Stimulated activated CD8-positive, alpha-beta memory T cell treated with anti-CD3 and anti-CD28 coated beads, Interleukin-2, amount 100 ng/mL, for 48 hours (primary cell): Measurements from ENCODE around the gene NFIA.
"Not testable (repeated sequence)": the region's sequence is repeated elsewhere in the genome, so short reads cannot be mapped to it uniquely, and the experiment has no call there.

Experiments used
- DNase-seq, 2 donors: peaks; one replicate each; pipeline ENCODE4 v3.0.0-alpha.2; 2020; ENCODE audit warnings: low read depth in 2 of 2

The NFIA gene

GRCh38 chr1:61453111-61453961, 371.0 kb downstream of the NFIA start:
- DNase-seq: peak; percentile 42 to 44

- DNase-seq: no peak
Observed at GRCh38 chr1:61455400-61455799, 373.0 kb downstream of the NFIA start.

GRCh38 chr1:61457526-61458040, 375.2 kb downstream of the NFIA start:
- no peak for DNase-seq

- no peak for DNase-seq
Observed at GRCh38 chr1:61459345-61459744, 377.0 kb downstream of the NFIA start.

DNA sequence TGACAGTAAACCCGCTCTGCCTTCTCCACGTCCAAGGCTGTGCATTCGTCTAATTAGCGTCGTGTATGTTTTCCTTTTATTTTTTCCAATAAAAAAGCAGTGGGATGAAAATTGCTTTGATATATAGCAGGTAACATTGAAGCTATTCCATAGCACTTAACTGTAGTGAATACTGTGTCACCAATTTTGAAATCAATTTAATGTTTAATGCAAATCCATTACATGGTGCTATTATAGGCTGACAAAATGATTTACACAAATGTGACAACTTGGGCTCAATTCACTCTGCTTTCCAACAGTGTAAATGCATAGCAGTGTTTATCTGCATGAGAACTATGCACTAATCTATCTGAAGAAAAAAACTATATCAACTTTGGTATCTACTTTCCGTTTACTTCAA, 377.8 kb downstream of the NFIA start:
- no peak for DNase-seq

GRCh38 chr1:61461406-61462384, 379.3 kb downstream of the NFIA start:
- no peak for DNase-seq

- no peak for DNase-seq
Observed at GRCh38 chr1:61462628-61463027, 380.3 kb downstream of the NFIA start.

DNA sequence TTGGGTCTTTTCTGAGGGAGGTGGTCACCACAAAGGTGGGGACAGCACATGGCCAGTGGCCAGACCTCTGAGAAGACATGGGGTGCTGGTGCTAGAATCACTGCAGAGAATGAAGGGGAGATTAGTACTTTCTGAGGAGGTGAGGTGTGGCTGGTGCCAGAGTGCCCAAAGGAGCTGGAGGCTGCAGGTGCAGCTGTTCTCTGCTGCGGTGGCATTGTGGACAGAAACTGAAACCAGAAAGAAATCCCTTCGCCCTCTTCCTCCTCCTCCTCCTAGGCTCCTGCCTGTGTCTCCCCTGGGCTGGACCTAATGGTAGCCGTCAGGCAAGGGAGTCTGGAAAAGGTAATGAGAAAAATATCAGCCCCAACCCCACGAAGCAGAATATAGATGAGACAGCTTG, 380.9 kb downstream of the NFIA start:
- DNase-seq: no peak

DNA sequence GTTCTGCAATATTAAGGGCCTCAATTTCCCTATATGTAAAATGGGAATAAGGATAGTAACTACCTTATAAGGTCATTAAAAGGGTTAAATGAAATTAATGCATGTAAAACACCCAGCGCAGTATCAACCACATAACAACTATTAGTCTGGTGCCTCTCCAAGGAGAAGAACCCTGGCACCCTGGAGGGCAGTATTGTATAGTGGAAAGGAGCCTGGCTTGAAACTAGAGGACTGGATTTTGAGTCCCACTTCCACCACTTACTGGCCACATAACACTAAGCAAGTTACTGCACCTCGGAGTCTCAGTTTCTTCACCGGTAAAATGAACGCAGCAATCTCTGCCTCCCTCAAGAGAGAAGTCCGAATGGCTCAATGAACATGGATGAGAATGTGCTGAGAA, 385.5 kb downstream of the NFIA start:
- not testable (repeated sequence) for DNase-seq

DNA sequence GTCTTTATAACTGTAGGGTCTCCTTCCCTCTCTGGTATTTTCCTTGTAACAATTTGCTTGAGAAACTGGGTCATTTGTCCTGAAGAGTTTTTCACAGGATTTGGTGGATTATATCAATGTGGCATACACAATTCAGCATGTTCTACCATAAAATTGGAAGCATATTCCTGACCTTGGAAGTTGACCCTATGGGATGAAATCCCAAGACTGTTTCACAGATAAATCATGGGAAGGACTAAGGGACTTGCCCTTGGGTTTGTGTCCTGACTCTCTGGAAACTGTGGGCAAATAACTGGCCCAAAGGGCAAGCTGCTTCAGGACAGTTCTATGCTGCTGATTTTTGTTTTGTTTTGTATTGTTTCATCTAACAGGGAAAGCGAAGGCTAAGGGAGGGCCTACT, 387.0 kb downstream of the NFIA start:
- no peak for DNase-seq

DNA sequence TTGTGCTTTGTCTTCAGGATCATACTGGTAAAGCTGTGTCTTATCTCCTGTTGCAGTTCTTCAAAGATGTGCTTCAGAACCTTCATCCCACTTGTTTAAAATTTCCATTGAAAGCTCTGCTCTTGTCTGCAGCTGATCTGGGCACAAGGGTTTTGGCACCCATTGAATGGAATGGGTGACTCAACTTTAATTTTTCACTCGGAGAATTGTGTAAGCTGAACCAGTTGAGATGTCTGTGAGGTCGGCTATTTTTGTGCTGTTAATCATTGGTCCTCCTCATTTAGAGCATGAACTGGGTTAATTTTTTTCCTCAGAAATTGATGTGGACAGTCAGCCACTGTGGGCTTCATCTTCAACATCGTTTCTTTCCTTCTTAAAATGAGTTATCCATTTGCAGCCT, 390.5 kb downstream of the NFIA start:
- DNase-seq: no peak

DNA sequence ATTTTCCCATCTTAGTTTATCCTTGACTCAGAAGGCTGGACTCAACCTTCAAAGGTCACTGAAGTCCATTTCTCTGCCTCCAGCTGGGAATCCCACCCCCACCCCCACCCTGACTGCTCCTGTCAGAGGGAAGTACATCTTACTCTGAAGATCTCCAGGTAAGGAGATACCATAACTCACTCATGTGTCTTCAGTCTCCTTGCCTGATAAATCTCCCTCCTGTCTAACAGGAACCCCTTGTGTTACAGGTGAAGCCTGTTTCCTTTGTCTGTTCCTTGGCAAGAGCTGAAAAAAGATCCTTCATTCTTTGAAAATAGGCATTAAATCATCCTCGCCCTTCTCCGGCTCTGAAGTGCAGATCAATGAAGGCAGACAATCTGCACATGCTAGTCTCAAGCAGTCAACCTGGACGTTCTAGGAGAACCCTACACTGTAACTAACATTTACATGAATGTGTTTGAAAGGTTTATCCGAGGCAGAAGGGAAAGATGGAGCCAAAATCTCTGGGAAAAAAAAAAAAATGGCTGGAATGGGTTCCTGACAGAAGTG, 392.0 kb downstream of the NFIA start:
- no peak for DNase-seq

- DNase-seq: no peak
Observed at GRCh38 chr1:61474963-61475362, 392.6 kb downstream of the NFIA start.

DNA sequence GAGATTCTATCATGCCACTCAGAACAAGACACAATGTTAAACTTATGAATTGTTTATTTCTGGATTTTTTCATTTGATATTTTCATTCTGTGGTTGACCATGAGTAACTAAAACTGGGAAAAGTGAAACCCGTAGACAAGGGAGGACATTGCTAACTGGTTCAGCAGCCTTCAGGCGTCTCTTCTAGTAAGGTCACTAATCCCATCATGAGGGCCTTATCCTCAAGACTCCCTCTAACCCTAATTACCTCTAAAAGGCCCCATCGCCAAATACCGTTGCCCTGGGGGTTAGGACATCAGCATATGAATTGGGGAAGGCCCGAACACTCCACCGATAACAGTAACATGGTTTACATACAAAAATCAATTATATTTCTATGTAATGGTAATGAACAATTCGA, 394.9 kb downstream of the NFIA start:
- no peak for DNase-seq

- DNase-seq: no peak
Observed at GRCh38 chr1:61480273-61480935, 398.0 kb downstream of the NFIA start.

GRCh38 chr1:61481315-61481715, 399.0 kb downstream of the NFIA start:
- no peak for DNase-seq

GRCh38 chr1:61482170-61482734, 399.9 kb downstream of the NFIA start:
- no peak for DNase-seq

GRCh38 chr1:61486783-61487536, 404.6 kb downstream of the NFIA start:
- DNase-seq: no peak

DNA sequence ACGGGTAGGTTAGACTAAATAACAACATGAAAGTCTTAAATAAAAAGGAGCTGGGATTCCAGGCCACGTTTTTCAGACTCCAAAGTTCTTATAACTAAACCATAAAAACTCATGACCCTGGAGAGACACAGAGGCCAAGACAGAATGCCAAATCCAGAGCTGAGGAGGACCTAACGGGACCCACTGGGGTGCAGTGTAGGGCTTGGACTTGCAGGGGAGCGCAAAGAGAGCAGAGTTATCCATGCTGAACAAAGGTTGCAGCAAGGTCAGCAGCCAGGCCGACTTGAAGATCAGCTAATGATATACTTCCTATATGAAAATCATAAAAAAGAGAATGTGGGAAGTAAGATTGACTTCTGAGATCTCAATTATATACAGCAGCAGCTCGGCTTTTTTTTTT, 405.4 kb downstream of the NFIA start:
- no peak for DNase-seq

DNA sequence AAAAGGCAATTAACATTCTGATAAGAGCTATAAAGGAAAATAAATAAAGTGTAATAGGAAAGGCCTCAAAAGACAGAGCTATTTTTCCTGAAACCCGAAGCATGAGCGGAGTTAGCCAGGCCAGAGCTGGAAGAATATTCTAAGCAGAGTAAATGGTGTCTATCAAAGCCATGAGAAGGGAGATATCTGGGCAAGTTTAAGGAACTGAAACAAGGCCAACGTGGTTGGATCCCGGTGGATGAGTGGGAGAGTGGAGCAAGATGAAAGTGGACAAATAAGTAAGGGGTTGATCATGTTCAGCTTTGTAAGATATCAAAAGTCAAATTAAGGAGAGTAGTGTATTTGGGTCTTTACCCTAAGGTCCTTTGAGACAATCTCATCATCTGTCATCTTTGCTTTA, 408.6 kb downstream of the NFIA start:
- no peak for DNase-seq

DNA sequence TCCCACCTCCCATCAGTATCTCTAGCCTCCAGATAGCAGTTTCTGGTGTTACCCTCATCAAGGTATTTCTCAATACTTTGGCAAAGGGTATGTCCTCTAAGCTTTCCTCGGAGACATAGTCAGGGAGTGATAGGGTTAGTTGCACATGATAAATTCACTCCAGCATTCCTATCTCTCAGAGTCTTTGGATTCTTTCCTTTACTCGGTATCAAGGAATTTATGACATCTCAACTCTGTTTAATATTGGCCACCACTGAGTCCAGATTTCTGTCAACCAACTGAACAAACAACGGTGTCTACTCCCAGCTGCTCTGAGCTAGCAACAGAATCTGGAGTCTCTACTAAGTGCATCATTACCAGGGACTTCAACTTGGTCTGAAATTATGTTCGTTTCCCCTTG, 409.1 kb downstream of the NFIA start:
- DNase-seq: no peak
